Tibial nerve (tissue), 4 donors: Measurements from ENCODE around the gene ELOVL6. TPM values are rescaled to one million over a fixed set of nuclear protein-coding genes. Genes with fewer than 3 reads are reported as not detected.

Source experiments
- DNase-seq, 2 donors: peaks; one replicate each; pipeline ENCODE4 v3.0.0-alpha.2; 2019; ENCODE audit warnings: low spot score in 2 of 2
- H3K27ac ChIP-seq, 4 donors: fragments of 200-600 bp; sonication (generic) in 3 of 4; one replicate each; pipeline ENCODE4 v1.5.1; 2017 to 2019; ENCODE audit warnings: mild to moderate bottlenecking in 1 of 4
- H3K27me3 ChIP-seq, 2 donors: fragments of 200-600 bp; sonication (generic) in 1 of 2; one replicate each; pipeline versions ENCODE4 v1.5.1 to v1.6.0; 2017 to 2019
- H3K36me3 ChIP-seq, 3 donors: fragments of 200-600 bp; sonication (generic); one replicate each; pipeline ENCODE4 v1.5.1; 2018 to 2019
- H3K4me1 ChIP-seq, 4 donors: fragments of 200-600 bp; sonication (generic) in 3 of 4; one replicate each; pipeline ENCODE4 v1.5.1; 2017 to 2019
- H3K4me3 ChIP-seq, 4 donors: fragments of 200-600 bp; sonication (generic) in 3 of 4; one replicate each; pipeline ENCODE4 v1.5.1; 2017 to 2019; ENCODE audit warnings: mild to moderate bottlenecking in 1 of 4, moderate library complexity in 1 of 4
- H3K9me3 ChIP-seq, 4 donors: fragments of 200-600 bp; sonication (generic) in 3 of 4; one replicate each; pipeline ENCODE4 v1.5.1; 2017 to 2019
- EP300 ChIP-seq, 2 donors: sonication (generic); formaldehyde crosslinking; IDR thresholded peaks; one replicate each; pipeline ENCODE4 v1.6.1; 2017; ENCODE audit warnings: antibody characterized with exemption in 2 of 2, mild to moderate bottlenecking in 1 of 2
- POLR2A ChIP-seq, 2 donors: fragments of 450-650 bp; IDR thresholded peaks; one replicate each; pipeline ENCODE4 v1.6.1; 2017; ENCODE audit warnings: antibody characterized with exemption in 2 of 2, mild to moderate bottlenecking in 2 of 2, moderate library complexity in 2 of 2
- WGBS, 2 donors: methylation state at CpG; one replicate each; pipeline ENCODE4 v1.1.5; 2018; 5-methylcytosine and 5-hydroxymethylcytosine counted together
- total RNA-seq, 4 donors: library from RNA; depleted of rRNA; stranded (reverse); fragments of >200 nt; gene quantifications; one replicate each; pipeline ENCODE4 v1.1.0, GENCODE V29; 2016
- TF ChIP-seq, protein P1 (sequence below), 5 experiments: fragments of 200-600 bp in 3 of 5; fragments of 450-650 bp in 2 of 5; sonication (generic) in 3 of 5; IDR thresholded peaks; one replicate each; pipeline ENCODE4 v1.5.1; 2016 to 2019; ENCODE audit warnings: antibody characterized with exemption in 5 of 5, mild to moderate bottlenecking in 3 of 5, moderate library complexity in 2 of 5

ELOVL6 gene
- total RNA-seq, 4 donors from 2014 or later, result 3.1 to 8.4 (median 5.4) TPM

DNA sequence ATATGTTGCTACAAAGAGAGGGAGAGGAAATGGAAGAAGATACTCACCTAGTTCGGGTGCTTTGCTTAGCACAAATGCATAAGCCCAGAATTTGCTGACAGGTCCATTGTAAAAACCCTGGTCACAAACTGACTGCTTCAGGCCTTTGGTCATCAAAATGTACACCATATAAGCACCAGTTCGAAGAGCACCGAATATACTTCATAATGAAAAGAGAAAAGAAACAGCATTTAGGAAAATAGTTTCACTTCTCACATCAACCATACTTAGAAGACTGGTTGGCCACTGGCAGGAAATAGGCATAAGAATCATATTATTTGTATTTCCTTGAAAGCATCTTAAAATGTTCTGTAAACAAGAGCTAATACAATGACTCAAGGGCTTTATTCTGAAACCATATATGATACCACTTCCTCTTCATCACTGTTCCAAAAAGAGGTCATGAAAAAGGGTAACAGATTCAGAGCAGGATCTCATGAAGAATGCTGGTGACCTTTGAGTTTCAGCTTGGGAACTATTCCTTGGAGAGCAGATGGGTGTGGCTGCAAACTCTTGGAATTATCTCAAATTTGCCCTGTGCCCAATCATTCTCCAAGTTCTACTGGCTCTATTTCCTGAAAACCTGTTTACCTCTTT lies 138.7 kb downstream of the ELOVL6 start:
- no peak for DNase-seq
- Histone ChIP-seq H3K9me3 (no peaks in the 10 kb centered on the region), H3K27me3 (no peaks in the 10 kb centered on the region), H3K4me3 (no peak overlapping the region), H3K36me3 (no peaks in the 10 kb centered on the region), H3K4me1 (peaks cover 0 to 18% (median 5%) of the 10 kb centered on the region in 4 donors), H3K27ac (no peak overlapping the region)
- TF ChIP-seq, protein P1, sequence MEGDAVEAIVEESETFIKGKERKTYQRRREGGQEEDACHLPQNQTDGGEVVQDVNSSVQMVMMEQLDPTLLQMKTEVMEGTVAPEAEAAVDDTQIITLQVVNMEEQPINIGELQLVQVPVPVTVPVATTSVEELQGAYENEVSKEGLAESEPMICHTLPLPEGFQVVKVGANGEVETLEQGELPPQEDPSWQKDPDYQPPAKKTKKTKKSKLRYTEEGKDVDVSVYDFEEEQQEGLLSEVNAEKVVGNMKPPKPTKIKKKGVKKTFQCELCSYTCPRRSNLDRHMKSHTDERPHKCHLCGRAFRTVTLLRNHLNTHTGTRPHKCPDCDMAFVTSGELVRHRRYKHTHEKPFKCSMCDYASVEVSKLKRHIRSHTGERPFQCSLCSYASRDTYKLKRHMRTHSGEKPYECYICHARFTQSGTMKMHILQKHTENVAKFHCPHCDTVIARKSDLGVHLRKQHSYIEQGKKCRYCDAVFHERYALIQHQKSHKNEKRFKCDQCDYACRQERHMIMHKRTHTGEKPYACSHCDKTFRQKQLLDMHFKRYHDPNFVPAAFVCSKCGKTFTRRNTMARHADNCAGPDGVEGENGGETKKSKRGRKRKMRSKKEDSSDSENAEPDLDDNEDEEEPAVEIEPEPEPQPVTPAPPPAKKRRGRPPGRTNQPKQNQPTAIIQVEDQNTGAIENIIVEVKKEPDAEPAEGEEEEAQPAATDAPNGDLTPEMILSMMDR (IDR thresholded peaks at IDR 0.05), result no peak
- TF ChIP-seq POLR2A (IDR thresholded peaks at IDR 0.05) (no peak), EP300 (IDR thresholded peaks at IDR 0.05) (no peak)
- WGBS, 2 donors, result 73 to 81% methylated on average over 3 of the region's 3 CpGs

DNA sequence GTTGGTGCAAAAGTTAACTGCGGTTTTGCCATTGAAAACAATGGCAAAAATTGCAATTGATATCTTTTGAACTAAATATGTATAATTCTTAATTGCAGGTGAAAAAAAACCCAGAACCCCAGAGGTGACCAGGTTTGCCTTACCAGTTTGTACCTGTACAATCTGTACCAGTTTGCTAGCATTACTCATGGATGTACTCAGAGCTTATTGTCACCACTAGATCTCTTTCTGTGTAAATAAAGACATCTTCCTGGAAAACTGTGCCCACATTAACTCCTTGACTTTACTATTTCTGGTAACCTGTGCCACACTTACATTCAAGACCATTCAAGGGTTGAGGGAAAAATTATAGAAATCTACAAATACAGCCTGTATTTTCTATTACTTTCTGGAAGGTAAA lies 139.7 kb downstream of the ELOVL6 start:
- H3K27me3 ChIP-seq, result no peaks in the 10 kb centered on the region
- H3K9me3 ChIP-seq, result no peaks in the 10 kb centered on the region
- 97 to 100% methylated on average over 1 of the region's 1 CpG for WGBS, 2 donors
- no peaks in the 10 kb centered on the region for H3K36me3 ChIP-seq
- H3K27ac ChIP-seq, result no peak overlapping the region
- no peak overlapping the region for H3K4me3 ChIP-seq
- TF ChIP-seq EP300 (IDR thresholded peaks at IDR 0.05) (no peak), POLR2A (IDR thresholded peaks at IDR 0.05) (no peak)
- TF ChIP-seq, protein P1 (IDR thresholded peaks at IDR 0.05), result no peak
- H3K4me1 ChIP-seq, result peaks cover 0 to 18% (median 5%) of the 10 kb centered on the region in 4 donors
- no peak for DNase-seq

DNA sequence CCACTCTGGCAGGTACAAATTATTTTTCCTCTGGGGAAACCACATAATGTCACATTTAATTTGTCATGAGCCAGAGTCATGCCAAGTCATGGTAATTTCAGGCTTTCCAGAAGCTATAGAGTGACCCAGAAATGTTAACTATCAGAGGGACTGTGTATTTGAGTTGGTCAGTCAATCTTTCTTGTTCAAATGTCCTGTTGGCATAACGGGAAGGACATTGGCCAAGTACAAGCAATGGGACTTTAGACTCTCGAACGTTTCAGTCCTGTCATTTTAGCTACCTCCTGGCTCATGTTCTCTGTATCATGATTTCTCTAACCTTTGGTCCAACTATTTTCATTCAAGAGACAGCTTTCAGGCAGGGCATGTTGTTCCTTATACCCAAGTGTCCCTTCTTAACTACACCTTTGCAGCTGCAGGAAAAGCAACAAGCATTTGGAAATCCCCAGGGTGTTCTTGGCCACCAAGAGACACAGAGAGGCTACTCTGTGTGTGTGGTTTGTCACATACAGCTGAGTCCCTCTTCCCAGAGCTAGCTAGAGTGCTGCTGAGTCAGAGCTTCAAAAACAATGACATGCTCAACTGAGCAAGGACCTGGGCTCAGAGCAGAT lies 143.2 kb downstream of the ELOVL6 start:
- DNase-seq, result no peak
- no peaks in the 10 kb centered on the region for H3K36me3 ChIP-seq
- 67 to 79% methylated on average over 3 of the region's 3 CpGs for WGBS, 2 donors

DNA sequence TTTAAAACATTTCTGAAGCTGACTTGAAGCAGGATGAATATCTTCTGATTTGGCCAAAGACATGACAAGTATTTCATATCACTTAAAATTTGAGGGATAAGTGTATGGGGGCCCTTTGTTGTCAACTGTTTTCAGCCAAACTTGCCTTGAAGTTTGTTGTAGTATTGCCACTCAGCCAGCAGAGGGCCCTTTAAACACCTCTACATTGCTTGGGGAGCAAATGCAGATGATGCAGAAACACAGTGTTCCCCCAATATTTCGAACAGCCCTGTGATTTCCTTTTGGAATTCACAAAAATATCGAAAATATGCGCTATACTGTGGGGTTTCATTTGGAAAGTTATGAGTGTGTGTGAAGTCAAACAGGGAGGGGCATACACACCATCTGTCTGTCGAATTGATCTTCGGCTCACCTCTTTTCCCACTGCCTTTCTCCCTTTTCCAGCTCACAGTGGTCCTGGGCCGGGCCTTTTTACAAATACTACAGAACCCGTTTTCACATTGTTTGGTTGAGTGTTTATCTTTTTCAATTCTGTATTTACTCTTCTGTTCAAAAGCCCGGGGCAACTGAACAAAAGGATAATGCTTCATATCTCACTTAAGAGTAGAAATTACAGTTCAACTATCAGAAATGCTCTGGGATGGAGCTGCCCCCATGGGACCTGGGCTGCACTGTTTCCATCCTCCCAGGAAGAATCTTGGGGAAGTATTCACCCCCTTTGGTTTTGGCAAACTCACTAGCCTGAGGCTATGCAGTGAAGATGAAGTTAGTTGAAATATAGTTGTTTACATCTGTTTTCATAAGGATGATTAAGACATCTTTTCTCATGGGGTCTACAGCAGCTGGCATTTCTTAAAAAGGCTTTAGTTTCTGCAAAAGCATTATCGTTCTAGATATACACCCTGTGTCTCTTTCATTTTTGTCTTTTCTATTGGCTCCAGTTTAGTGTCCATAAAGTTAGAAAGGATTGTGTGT lies 148.2 kb downstream of the ELOVL6 start:
- no peak for TF ChIP-seq POLR2A (IDR thresholded peaks at IDR 0.05)
- TF ChIP-seq, protein P1 (IDR thresholded peaks at IDR 0.05), result peak; percentile 47 to 75 (median 70)
- WGBS, 2 donors, result 54 to 59% methylated on average over 9 of the region's 9 CpGs

More for the DNA sequence above, 143.2 kb downstream of the ELOVL6 start:
- Histone ChIP-seq H3K27ac (no peak overlapping the region), H3K4me3 (no peak overlapping the region), H3K4me1 (peaks cover 0 to 9% (median 4%) of the 10 kb centered on the region in 4 donors), H3K9me3 (no peaks in the 10 kb centered on the region), H3K27me3 (no peaks in the 10 kb centered on the region)
- TF ChIP-seq, protein P1 (IDR thresholded peaks at IDR 0.05), result no peak
- TF ChIP-seq EP300 (IDR thresholded peaks at IDR 0.05), result no peak
- TF ChIP-seq POLR2A (IDR thresholded peaks at IDR 0.05), result no peak

More for the DNA sequence above, 148.2 kb downstream of the ELOVL6 start:
- H3K4me1 ChIP-seq, result no peaks in the 10 kb centered on the region
- H3K27me3 ChIP-seq, result no peaks in the 10 kb centered on the region
- H3K9me3 ChIP-seq, result no peaks in the 10 kb centered on the region
- H3K36me3 ChIP-seq, result no peaks in the 10 kb centered on the region
- H3K27ac ChIP-seq, result no peak overlapping the region
- peak; percentile 24 to 67 for DNase-seq
- no peak overlapping the region for H3K4me3 ChIP-seq
